ENCODE data around the gene AP1B1.

The AP1B1 gene

DNA sequence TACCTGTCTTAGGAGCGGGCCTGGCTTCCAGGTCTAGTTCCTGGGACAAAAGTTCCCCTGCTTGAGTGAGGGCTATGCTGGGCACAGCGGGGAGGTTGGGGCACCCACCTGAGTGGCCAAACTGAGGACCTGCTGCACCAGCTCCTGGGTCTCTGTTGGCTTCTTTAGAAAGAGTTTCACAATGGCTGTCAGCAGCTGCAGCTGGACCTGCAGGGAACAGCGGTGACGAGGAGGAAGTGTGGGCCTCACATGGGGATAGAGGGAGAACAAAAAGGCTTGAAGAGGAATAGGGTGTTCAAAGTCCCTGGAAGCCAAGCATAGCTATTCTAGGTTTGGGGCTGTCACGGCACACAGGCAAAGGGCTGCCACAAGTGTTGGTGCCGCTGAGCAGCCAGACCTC, 46.2 kb downstream of the AP1B1 start:
- TF ChIP-seq, protein P1, sequence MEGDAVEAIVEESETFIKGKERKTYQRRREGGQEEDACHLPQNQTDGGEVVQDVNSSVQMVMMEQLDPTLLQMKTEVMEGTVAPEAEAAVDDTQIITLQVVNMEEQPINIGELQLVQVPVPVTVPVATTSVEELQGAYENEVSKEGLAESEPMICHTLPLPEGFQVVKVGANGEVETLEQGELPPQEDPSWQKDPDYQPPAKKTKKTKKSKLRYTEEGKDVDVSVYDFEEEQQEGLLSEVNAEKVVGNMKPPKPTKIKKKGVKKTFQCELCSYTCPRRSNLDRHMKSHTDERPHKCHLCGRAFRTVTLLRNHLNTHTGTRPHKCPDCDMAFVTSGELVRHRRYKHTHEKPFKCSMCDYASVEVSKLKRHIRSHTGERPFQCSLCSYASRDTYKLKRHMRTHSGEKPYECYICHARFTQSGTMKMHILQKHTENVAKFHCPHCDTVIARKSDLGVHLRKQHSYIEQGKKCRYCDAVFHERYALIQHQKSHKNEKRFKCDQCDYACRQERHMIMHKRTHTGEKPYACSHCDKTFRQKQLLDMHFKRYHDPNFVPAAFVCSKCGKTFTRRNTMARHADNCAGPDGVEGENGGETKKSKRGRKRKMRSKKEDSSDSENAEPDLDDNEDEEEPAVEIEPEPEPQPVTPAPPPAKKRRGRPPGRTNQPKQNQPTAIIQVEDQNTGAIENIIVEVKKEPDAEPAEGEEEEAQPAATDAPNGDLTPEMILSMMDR (IDR thresholded peaks at IDR 0.05), result no peak

GRCh38 chr22:29341849-29342127, 46.6 kb downstream of the AP1B1 start:
- TF ChIP-seq, protein P1 (IDR thresholded peaks at IDR 0.05), result no peak

GRCh38 chr22:29341056-29341848, 47.1 kb downstream of the AP1B1 start:
- TF ChIP-seq, protein P1 (IDR thresholded peaks at IDR 0.05), result no peak

GRCh38 chr22:29340566-29340965, 47.8 kb downstream of the AP1B1 start:
- TF ChIP-seq, protein P1 (IDR thresholded peaks at IDR 0.05), result no peak

GRCh38 chr22:29339381-29340235, 48.8 kb downstream of the AP1B1 start:
- TF ChIP-seq, protein P1 (IDR thresholded peaks at IDR 0.05), result no peak

DNA sequence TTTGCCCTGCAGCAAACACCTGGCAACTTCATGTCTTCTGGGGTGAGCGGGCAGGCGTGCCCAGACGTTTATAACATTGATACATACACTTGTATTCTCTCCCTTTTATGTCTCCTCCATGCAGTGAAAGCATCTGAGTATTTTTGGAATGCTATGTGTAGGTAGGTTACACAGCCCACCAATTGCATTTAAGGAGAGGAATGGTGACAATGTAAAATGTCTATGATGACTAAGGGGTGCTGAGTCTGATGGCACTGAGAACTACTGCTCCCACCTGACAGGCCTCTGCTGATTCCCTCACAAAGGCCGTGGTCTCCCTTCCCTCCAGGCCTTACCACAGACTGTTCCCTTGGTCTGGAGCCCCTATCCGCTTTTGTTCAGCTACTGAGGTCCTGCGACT, 50.0 kb downstream of the AP1B1 start:
- TF ChIP-seq, protein P1 (IDR thresholded peaks at IDR 0.05), result no peak

- TF ChIP-seq, protein P1 (IDR thresholded peaks at IDR 0.05), result no peak
Measured at GRCh38 chr22:29337631-29338284, 50.6 kb downstream of the AP1B1 start.

All from LNCAP (cell line).